GM18870 (cell line): Measurements from ENCODE around the gene PNMA8A.
"Not testable (repeated sequence)": the region's sequence is repeated elsewhere in the genome, so short reads cannot be mapped to it uniquely, and the experiment has no call there.

Experiments
- ATAC-seq: cut with Tn5 transposase; IDR thresholded peaks from one replicate; pipeline ENCODE4 v1.9.1; 2021; ENCODE audit warnings: moderate library complexity; ENCODE audit not compliant: unreplicated experiment

Gene PNMA8A

GRCh38 chr19:46469541-46470185 is 1.7 kb downstream of the PNMA8A start:
- ATAC-seq = no peak

DNA sequence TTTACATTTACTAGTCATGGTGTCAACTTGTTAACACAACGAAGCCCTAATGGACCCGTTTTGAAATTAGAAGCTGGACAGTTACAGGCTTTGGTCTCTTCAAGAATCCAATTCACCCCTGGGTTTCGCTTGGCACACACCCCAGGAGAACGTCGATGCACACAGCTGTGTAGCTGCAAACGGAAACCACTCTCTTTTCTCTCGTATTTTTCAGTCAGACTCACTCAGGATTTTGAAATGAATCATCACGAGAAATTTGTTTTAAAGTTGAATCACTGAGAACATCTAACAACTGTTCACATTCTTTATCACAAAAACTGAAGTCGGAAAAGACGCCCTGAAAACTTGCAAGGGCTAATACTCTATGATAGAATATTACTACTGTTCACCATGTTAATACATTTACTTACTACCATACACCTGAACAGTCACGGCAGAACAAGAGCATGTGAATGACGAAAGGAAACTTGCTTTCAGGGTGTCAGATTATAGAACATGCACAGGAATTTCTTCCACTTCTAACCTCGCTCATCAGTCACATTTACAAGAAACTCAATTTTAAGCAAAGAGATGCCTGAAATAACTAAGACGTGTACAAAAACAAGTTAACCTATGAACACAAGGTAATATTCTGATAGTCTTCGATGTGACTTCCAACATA is 4.7 kb downstream of the PNMA8A start:
- ATAC-seq = no peak

- ATAC-seq = no peak
Measured at GRCh38 chr19:46463516-46463915, 7.8 kb downstream of the PNMA8A start.

- ATAC-seq = no peak
Measured at GRCh38 chr19:46461537-46461936, 9.8 kb downstream of the PNMA8A start.

DNA sequence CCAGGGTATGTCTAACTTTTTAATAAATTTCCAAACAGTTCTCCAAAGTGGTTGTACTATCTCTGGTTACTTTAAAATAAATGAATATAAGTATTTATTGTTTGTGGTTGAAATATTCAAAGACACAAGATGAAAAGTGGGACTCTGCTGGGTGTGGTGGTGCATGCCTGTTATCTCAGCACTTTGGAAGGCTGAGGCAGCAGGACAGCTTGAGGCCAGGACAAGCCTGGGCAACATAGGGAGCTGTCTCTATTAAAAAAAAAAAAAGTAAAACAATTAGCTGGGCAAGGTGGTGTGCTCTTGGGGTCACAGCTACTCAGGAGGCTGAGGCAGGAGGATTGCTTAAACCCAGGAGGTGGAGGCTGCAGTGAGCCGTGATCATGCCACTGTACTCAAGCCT is 10.4 kb downstream of the PNMA8A start:
- no peak for ATAC-seq

DNA sequence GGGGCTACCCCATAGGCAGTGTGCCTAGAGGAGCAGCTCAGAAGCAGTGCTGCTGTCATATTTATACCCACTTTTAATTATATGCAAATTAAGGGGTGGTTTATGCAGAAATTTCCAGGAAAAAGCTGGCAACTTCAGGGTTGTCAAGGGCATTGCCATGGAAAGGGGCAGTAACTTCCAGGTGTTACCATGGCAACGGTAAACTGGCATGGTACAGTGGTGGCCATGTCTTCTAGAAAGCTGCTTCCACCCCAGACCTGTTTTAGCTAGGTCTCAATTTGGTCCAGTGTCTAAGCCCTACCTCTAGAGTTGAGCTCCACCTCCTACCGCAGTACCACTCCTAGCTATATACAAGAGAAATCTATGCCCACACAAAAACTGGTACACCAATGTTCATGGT is 11.3 kb downstream of the PNMA8A start:
- no peak for ATAC-seq

GRCh38 chr19:46456930-46457329 is 14.4 kb downstream of the PNMA8A start:
- no peak for ATAC-seq

GRCh38 chr19:46454244-46454643 is 17.1 kb downstream of the PNMA8A start:
- no peak for ATAC-seq

GRCh38 chr19:46453661-46454060 is 17.7 kb downstream of the PNMA8A start:
- ATAC-seq = no peak

GRCh38 chr19:46452186-46452585 is 19.2 kb downstream of the PNMA8A start:
- ATAC-seq = no peak

DNA sequence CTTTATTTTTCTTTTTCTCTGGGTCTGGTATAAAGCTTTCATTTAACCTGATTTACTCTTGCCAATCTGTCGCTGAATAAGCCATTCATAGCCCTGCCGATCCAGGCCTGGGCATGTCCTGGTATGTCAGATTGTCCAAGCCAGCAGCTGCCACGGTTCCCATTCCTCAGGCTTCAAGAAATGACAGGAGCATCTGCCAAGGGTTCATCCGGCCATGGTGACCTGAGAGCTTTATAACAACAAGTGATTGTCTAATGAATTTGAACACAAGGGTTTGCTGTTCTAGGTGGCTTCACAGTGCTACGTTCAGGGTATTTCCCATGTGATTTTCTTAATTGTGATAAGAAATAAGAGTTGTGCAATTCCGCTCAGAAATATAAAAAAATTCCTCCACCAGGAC is 20.0 kb downstream of the PNMA8A start:
- no peak for ATAC-seq

DNA sequence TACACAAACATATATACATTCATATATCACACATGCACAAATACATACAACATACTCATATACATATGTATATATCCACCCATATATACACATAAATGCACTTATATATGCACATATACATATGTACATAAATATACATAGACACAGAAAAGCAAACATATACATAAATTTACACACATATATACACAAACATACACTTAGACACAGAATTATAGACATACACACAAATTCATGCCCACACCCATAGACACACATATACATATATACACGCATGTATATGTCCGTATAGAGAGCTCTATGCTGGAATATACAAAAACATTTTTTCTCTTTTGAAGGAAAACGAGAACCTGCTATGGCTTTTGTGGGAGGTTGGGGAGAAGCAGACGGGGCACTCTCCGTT is 20.6 kb downstream of the PNMA8A start:
- no peak for ATAC-seq

DNA sequence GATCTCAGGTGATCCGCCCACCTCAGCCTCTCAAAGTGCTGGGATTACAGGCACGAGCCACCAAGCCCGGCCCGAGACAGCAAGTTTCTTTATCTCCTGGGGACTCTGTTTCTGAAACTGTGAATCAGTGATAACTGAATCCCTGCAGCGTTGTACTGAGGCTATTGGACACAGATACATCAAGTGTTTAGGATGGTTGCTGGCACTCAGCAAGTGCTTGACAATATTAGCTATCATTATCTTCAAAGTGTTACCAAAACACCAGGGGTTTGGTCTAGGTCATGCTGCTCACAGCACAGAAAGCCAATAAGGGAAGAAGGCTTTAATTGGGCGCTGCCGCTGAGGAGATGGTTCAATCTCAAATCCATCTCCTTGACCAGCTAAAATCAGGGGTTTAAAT is 22.1 kb downstream of the PNMA8A start:
- ATAC-seq = no peak

- ATAC-seq = no peak
Measured at GRCh38 chr19:46448601-46449000, 22.8 kb downstream of the PNMA8A start.

DNA sequence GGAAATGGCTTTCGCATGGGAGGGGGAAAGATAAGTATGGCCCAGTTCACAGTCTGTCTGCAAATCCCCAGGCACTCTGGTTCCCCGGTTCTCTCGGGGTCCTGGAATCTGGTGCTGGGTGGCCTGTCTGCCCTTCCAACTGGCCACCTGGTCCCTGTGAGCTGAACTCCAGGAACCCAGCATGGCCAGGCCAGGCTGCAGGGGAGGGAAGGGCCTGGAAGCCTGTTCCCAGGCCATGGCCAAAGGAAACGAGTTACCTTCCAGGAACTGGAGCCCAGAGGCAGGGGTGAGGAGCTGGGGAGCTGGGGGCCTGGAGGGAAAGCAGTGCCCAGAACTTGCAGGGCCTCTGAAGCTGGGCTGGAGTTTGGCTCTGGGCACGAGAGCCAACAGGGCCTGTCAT is 23.5 kb downstream of the PNMA8A start:
- no peak for ATAC-seq

DNA sequence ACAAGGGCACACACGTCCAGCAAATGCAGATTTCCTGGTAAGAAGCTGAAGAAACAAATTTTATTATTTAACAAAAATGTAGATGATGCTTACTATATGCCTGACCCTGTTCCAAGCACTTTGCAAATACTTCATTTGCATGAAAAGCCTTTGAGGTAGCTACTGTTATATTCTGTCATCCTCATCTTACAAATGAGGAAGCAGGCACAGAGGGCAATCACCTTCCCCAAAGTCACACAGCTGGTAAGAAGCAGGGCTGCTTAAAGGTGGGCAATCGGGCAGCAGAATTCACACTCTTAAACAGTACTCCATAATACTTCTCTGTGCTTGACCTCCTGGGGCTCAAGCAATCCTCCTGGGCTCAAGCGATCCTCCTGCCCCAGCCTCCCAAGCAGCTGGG is 24.4 kb downstream of the PNMA8A start:
- ATAC-seq = no peak

- ATAC-seq = no peak
Measured at GRCh38 chr19:46446021-46446420, 25.3 kb downstream of the PNMA8A start.

- ATAC-seq = no peak
Measured at GRCh38 chr19:46442808-46443450, 28.4 kb downstream of the PNMA8A start.

- ATAC-seq = no peak
Measured at GRCh38 chr19:46441866-46442265, 29.5 kb downstream of the PNMA8A start.

DNA sequence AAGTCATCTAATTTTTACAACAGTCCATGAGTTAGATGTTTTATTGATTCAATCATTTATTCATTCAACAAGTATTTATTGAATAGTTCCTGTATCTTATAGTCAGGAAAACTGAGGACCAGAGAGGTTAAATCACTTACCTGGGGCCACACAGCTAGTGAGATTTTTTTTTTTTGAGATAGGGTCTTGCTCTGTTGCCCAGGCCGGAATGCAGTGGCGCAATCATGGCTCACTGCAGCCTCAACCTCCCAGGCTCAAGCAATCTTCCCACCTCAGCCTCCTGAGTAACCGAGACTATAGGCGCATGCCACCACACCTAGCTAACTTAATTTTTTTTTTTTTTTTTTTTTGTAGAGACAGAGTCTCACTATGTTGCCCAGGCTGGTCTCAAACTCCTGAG is 35.7 kb downstream of the PNMA8A start:
- not testable (repeated sequence) for ATAC-seq

DNA sequence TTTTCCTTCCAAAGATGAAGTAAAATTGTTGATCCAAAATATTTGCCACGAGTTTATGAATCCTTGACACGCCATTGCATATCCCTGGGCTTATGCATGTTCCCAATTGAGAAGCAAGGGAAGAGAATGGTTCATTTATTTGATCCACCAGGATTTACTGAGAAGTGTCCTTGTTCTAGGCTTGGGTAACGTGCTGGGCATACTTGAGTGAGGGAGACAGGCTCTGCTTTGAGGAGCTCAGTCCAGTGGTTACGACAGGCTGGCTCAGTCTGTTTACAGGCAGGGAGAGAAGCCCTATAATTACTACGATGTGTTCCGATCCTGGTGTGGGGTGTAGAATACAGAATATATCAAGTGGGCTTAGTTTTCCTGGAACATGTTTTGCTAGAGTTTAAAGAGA is 36.4 kb downstream of the PNMA8A start:
- ATAC-seq = no peak

DNA sequence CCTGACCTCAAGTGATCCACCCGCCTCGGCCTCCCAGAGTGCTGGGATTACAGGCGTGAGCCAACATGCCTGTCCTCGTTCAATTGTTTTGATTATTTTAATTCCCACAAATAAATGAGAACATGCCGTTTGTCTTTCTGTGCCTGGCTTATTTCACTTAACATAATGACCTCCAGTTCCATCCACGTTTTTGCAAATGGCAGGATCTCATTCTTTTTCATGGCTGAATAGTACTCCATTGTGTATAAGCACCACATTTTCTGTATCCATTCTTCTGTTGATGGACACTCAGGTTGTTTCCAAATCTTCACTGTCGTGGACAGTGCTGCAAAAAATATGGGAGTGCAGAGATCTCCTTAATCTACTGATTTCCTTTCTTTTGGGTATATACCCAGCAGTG is 37.9 kb downstream of the PNMA8A start:
- not testable (repeated sequence) for ATAC-seq
